ENCODE measurements around the gene WDR70. TPM values are rescaled to one million over a fixed set of nuclear protein-coding genes. Genes with fewer than 3 reads are reported as not detected.

Gene WDR70
- total RNA-seq, 1 experiment from 2014 or later = 25.0 TPM

DNA sequence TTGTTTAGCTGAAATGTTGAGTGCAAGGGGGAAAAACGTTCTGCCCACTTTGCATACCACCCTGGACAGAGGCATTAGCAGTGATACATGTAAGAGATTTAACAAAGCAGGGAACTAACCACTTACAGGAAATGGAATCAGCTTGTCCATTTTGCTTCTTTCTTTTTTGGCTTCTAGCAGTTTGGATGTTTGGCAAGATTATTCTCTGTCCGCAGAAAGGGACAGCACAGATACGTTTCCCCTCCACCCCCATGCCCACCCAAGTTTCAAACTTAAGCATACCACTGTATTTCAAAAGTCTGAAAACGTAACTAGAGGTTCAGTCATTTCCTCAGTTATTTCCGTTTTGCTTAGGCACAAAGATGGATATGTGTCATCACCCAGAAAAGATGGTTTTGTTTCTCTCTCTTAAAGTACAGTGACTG is 342.3 kb downstream of the WDR70 start:
- BruUV-seq (replicated peaks) = no TSS peak
- Histone ChIP-seq H3K27me3 (ENCODE audit: low read length) (no peaks in the 10 kb centered on the region), H3K27ac (ENCODE audit: low read length) (no peak overlapping the region), H3K36me3 (ENCODE audit: low read depth, low read length) (no peaks in the 10 kb centered on the region), H3K79me2 (ENCODE audit: low read length) (no peaks in the 10 kb centered on the region), H2AFZ (ENCODE audit: low read length) (no peak overlapping the region), H3F3A (ENCODE audit: low read length, unreplicated experiment) (no peaks in the 10 kb centered on the region), H3K4me3 (ENCODE audit: low read length) (no peak overlapping the region), H4K20me1 (ENCODE audit: low read length) (no peaks in the 10 kb centered on the region; the same call in 1 of the 2 replicates), H3K9me2 (replicated peaks; ENCODE audit: low read length) (no peaks in the 10 kb centered on the region), H3K9me3 (ENCODE audit: low read length) (no peaks in the 10 kb centered on the region), H3K4me2 (ENCODE audit: low read length) (no peak overlapping the region), H3K9ac (ENCODE audit: low read length) (no peak overlapping the region), H3K4me1 (ENCODE audit: insufficient read depth, low read length) (peaks cover 50% of the 10 kb centered on the region)
- TF ChIP-seq EZH2phosphoT487 (IDR thresholded peaks at IDR 0.05; ENCODE audit: borderline replicate concordance, low read length) (no peak), EZH2 (IDR thresholded peaks at IDR 0.05; ENCODE audit: low read length, unreplicated experiment) (no peak)
- TF ChIP-seq, protein P1, sequence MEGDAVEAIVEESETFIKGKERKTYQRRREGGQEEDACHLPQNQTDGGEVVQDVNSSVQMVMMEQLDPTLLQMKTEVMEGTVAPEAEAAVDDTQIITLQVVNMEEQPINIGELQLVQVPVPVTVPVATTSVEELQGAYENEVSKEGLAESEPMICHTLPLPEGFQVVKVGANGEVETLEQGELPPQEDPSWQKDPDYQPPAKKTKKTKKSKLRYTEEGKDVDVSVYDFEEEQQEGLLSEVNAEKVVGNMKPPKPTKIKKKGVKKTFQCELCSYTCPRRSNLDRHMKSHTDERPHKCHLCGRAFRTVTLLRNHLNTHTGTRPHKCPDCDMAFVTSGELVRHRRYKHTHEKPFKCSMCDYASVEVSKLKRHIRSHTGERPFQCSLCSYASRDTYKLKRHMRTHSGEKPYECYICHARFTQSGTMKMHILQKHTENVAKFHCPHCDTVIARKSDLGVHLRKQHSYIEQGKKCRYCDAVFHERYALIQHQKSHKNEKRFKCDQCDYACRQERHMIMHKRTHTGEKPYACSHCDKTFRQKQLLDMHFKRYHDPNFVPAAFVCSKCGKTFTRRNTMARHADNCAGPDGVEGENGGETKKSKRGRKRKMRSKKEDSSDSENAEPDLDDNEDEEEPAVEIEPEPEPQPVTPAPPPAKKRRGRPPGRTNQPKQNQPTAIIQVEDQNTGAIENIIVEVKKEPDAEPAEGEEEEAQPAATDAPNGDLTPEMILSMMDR (conservative IDR thresholded peaks at IDR 0.05; ENCODE audit: low read depth, low read length) = no peak
- ChIA-PET POLR2A (ENCODE audit: unreplicated experiment) (no interaction called here), CTCF (interaction anchor here (0.7 kb wide), 1 partner anchor 55 kb away, joined by 4 read pairs; no protein-coding TSS in a partner anchor)
- intact Hi-C loops (cut with micrococcal nuclease) = loop anchor here (5.0 kb wide), 1 partner anchor 309 kb away; no protein-coding TSS in a partner anchor
- DNase-seq = no peak
- no peak for ATAC-seq

- intact Hi-C loops (cut with micrococcal nuclease) = loop anchor here (2.0 to 5.0 kb wide), 2 partner anchors 16 to 310 kb away; no protein-coding TSS in a partner anchor
- H3K9me2 ChIP-seq (replicated peaks; ENCODE audit: low read length) = no peaks in the 10 kb centered on the region
- no peaks in the 10 kb centered on the region for H3K79me2 ChIP-seq (ENCODE audit: low read length)
- H3K9me3 ChIP-seq (ENCODE audit: low read length) = no peaks in the 10 kb centered on the region
- H3K27me3 ChIP-seq (ENCODE audit: low read length) = no peaks in the 10 kb centered on the region
- BruUV-seq (replicated peaks) = no TSS peak
- H4K20me1 ChIP-seq (ENCODE audit: low read length) = no peaks in the 10 kb centered on the region; the same call in 1 of the 2 replicates
- ATAC-seq (peak; percentile 92), DNase-seq (peak; percentile 96)
- no peaks in the 10 kb centered on the region for H3F3A ChIP-seq (ENCODE audit: low read length, unreplicated experiment)
- H2AFZ ChIP-seq (ENCODE audit: low read length) = no peak overlapping the region
- ChIA-PET POLR2A (ENCODE audit: unreplicated experiment) (no interaction called here), CTCF (no interaction called here)
- peaks cover 41% of the 10 kb centered on the region for H3K4me1 ChIP-seq (ENCODE audit: insufficient read depth, low read length)
- H3K9ac ChIP-seq (ENCODE audit: low read length) = no peak overlapping the region
- H3K36me3 ChIP-seq (ENCODE audit: low read depth, low read length) = peaks cover 7% of the 10 kb centered on the region; the same call in 1 of the 2 replicates
- peak overlapping the region; percentile 53 for H3K27ac ChIP-seq (ENCODE audit: low read length)
- H3K4me3 ChIP-seq (ENCODE audit: low read length) = no peak overlapping the region
- no peak for TF ChIP-seq EZH2 (IDR thresholded peaks at IDR 0.05; ENCODE audit: low read length, unreplicated experiment)
- TF ChIP-seq, protein P1 (conservative IDR thresholded peaks at IDR 0.05; ENCODE audit: low read depth, low read length) = no peak
- H3K4me2 ChIP-seq (ENCODE audit: low read length) = peak overlapping the region; percentile 55
Measured at GRCh38 chr5:37722236-37723161, 343.4 kb downstream of the WDR70 start.
